Vagina (tissue), 2 donors: ENCODE measurements around the gene ABCD3.
"Not testable (repeated sequence)": the region's sequence is repeated elsewhere in the genome, so short reads cannot be mapped to it uniquely, and the experiment has no call there.

Experiments
- CTCF ChIP-seq, 3 experiments: fragments of 450-650 bp in 2 of 3; fragments of 200-600 bp in 1 of 3; sonication (generic) in 1 of 3; IDR thresholded peaks; one replicate each; pipeline ENCODE4 v1.5.1; 2017 to 2019; ENCODE audit warnings: antibody characterized with exemption in 3 of 3, mild to moderate bottlenecking in 2 of 3, moderate library complexity in 2 of 3
- POLR2AphosphoS5 ChIP-seq, 2 donors: sonication (generic); formaldehyde crosslinking; IDR thresholded peaks; one replicate each; pipeline ENCODE4 v1.9.0; 2017; ENCODE audit warnings: antibody characterized with exemption in 2 of 2, mild to moderate bottlenecking in 2 of 2, low read depth in 1 of 2; ENCODE audit not compliant: insufficient read depth in 1 of 2

GRCh38 chr1:94444819-94445218, 26.6 kb downstream of the ABCD3 start:
- not testable (repeated sequence) for TF ChIP-seq CTCF (IDR thresholded peaks at IDR 0.05); POLR2AphosphoS5 (IDR thresholded peaks at IDR 0.05; ENCODE audit: insufficient read depth in 1 of 2, low read depth in 1 of 2)
